Naive B cell (primary cell): ENCODE measurements around the gene TSR3. TPM values are rescaled to one million over a fixed set of nuclear protein-coding genes. Genes with fewer than 3 reads are reported as not detected.

Experiments used
- ATAC-seq, 2 donors: fragments of 150-1000 bp; cut with Tn5 transposase; 2 replicates each; pipeline ENCODE4 v1.10.0; 2021; ENCODE audit warnings: low read depth in 2 of 2, mild to moderate bottlenecking in 2 of 2, moderate library complexity in 2 of 2
- DNase-seq: peaks from one replicate; pipeline ENCODE4 v3.0.0; 2022
- H3K27ac Mint-ChIP-seq, 6 donors: one replicate each; pipeline ENCODE4 v1.8.0; 2020 to 2022; ENCODE audit warnings: mild to moderate bottlenecking in 6 of 6, mixed read lengths in 6 of 6, moderate library complexity in 5 of 6, inconsistent platforms in 2 of 6
- H3K27me3 Mint-ChIP-seq, 3 donors: one replicate each; pipeline ENCODE4 v1.8.0; 2021 to 2022; ENCODE audit warnings: mixed read lengths in 3 of 3, mild to moderate bottlenecking in 1 of 3
- H3K36me3 Mint-ChIP-seq, 2 donors: one replicate each; pipeline ENCODE4 v1.8.0; 2020 to 2022; ENCODE audit warnings: mixed read lengths in 2 of 2, inconsistent platforms in 1 of 2, mild to moderate bottlenecking in 1 of 2
- H3K4me1 Mint-ChIP-seq, 3 donors: one replicate each; pipeline ENCODE4 v1.8.0; 2020 to 2022; ENCODE audit warnings: mixed read lengths in 3 of 3, inconsistent platforms in 1 of 3, mild to moderate bottlenecking in 1 of 3, moderate library complexity in 1 of 3
- H3K4me3 Mint-ChIP-seq, 8 donors: one replicate each; pipeline ENCODE4 v1.8.0; 2020 to 2022; ENCODE audit warnings: mild to moderate bottlenecking in 8 of 8, mixed read lengths in 8 of 8, moderate library complexity in 8 of 8, inconsistent platforms in 2 of 8
- H3K9me3 Mint-ChIP-seq, 7 donors: one replicate each; pipeline ENCODE4 v1.8.0; 2020 to 2022; ENCODE audit warnings: mixed read lengths in 7 of 7, mild to moderate bottlenecking in 5 of 7, inconsistent platforms in 2 of 7, moderate library complexity in 1 of 7
- polyA plus RNA-seq, 6 donors: library from polyadenylated mRNA; unstranded; fragments of 300-500 nt; fragmentation: Illumina TruSeq; gene quantifications; one replicate each; pipeline ENCODE4 v1.2.3, GENCODE V29; 2021; ENCODE audit warnings: low read depth in 6 of 6

TSR3 gene
- polyA plus RNA-seq, 6 donors from 2014 or later: 87.9 to 103 (median 99.1) TPM

DNA sequence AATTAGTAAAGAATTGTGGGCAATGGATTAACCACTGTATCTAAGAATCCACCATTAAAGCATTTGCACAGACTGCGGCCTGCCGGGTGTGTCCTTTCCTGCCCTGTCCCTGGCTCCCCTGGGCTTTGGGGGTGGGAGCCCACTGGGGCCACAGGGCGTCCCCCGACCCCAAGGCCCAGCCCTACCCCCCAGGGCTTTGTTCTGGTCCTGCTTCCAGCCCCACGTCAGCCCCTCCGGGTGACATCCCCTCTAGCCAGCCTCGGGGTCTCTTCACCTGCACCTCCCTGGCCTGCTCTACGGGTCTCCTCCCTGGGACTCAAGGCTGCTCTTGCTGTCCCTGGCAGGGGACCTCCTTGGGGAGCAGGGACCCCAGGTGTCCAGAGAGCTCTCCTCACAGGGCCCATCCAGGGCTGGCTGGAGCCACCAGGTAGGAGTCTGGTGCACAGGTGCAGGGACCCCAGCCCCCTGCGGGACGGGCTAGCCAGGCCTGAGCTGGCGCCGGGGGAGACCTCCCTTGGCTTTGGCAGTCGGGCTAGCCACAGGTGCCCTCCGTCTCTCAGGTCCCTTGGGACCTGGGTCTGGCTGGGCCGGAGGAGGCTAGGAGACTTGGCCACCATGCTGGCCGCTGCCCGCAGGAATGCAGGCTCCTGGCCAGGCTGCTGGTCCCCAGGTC lies 24.6 kb downstream of the TSR3 start:
- peaks cover 0 to under 1% (median 0%) of the 10 kb centered on the region in 3 donors for H3K27me3 Mint-ChIP-seq
- H3K27ac Mint-ChIP-seq: peak overlapping the region in 1 of 6 donors; percentile 85
- no peak for ATAC-seq
- H3K4me3 Mint-ChIP-seq: peak overlapping the region in 1 of 8 donors; percentile 18
- no peak for DNase-seq
- peaks cover 6 to 14% (median 11%) of the 10 kb centered on the region in 3 donors for H3K4me1 Mint-ChIP-seq
- peaks cover 0 to 4% of the 10 kb centered on the region in 2 donors for H3K36me3 Mint-ChIP-seq
- H3K9me3 Mint-ChIP-seq: peaks cover 0 to 2% (median 0%) of the 10 kb centered on the region in 7 donors

DNA sequence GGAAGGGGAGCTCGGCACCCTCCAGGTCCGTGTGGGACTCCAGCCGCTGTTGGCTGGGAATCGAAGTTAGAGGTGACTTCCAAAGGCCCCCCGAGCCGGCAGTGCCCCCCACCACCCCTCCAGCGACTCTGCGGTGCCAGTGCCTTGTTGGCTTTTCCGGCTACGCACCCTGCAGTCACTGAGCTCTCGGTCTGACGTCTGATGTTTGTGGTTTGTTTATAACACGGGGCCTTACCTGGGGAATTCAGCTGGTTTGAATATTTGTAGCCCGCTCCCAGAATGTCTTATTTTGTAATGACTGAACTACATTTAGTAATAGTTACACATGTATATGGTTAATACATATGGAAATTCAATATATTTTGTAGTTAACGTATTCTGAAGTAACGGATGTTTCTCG lies 25.3 kb downstream of the TSR3 start:
- Mint-ChIP-seq H3K4me3 (peak overlapping the region in 1 of 8 donors; percentile 18), H3K27ac (peak overlapping the region in 3 of 6 donors; percentile 6 to 85 (median 63)), H3K36me3 (peaks cover 0 to 4% of the 10 kb centered on the region in 2 donors), H3K9me3 (peaks cover 0 to 2% (median 0%) of the 10 kb centered on the region in 7 donors), H3K4me1 (peaks cover 0 to 7% (median 4%) of the 10 kb centered on the region in 3 donors), H3K27me3 (no peaks in the 10 kb centered on the region)
- no peak for DNase-seq
- peak; percentile 25 to 55 for ATAC-seq

DNA sequence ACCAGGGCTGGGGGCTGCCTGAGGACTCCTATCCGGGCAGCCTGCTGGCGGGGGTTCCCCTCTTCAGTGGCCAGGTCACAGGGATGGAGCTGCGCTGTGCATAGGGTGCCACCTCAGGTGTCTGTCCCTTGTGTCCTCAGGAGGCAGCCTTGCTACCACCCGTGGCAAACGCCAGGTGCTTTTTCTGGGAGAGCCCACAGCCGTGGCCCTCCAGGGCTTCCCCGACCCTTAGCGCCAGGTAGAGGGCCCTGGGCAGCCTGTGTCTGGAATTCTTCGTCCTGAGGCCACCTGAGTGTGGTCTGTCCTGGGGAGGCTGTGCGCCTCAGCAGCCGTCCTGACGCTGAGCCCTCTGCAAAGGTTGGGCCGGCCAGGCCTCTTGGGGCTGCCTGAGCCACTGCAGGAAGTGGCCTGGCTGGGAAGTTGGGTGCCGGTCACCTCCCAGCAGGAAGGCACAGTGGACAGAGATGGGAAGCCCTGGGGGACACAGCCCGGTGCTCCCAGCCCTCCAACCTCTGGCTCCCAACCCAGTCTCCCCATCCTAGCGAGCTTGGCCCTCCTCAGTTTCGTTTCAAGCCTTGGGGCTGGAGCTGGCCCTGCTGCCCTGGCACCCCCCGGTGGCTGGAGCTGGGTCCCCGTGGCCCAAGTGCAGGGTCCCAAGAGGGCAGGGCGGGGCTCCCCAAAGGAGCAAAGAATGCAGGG lies 25.9 kb downstream of the TSR3 start:
- no peak overlapping the region for H3K27ac Mint-ChIP-seq
- peaks cover 0 to 2% (median 0%) of the 10 kb centered on the region in 7 donors for H3K9me3 Mint-ChIP-seq
- ATAC-seq: peak in 1 of 2 donors; percentile 17

DNA sequence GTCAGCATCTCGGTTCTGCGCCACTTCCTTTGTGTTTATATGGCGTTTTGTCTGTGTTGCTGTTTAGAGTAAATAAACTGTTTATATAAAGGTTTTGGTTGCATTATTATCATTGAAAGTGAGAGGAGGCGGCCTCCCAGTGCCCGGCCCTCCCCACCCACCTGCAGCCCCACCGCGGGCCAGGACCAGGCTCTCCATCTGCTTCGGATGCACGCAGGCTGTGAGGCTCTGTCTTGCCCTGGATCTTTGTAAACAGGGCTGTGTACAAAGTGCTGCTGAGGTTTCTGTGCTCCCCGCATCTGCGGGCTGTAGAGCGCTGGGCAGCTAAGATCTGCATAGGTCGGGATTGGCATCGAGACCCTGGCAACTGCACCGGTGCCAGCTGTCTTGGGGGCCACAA lies 26.4 kb downstream of the TSR3 start:
- no peak overlapping the region for H3K4me3 Mint-ChIP-seq
- H3K36me3 Mint-ChIP-seq: peaks cover 0 to 4% of the 10 kb centered on the region in 2 donors
- no peak overlapping the region for H3K27ac Mint-ChIP-seq
- H3K4me1 Mint-ChIP-seq: peaks cover 0 to 3% (median 0%) of the 10 kb centered on the region in 3 donors
- ATAC-seq (no peak), DNase-seq (no peak)
- H3K27me3 Mint-ChIP-seq: no peaks in the 10 kb centered on the region
- H3K9me3 Mint-ChIP-seq: peaks cover 0 to 2% (median 0%) of the 10 kb centered on the region in 7 donors

More for the DNA sequence above, 25.9 kb downstream of the TSR3 start:
- H3K27me3 Mint-ChIP-seq: no peaks in the 10 kb centered on the region
- peaks cover 0 to 4% of the 10 kb centered on the region in 2 donors for H3K36me3 Mint-ChIP-seq
- no peak overlapping the region for H3K4me3 Mint-ChIP-seq
- DNase-seq: no peak
- H3K4me1 Mint-ChIP-seq: peaks cover 0 to 3% (median 0%) of the 10 kb centered on the region in 3 donors

DNA sequence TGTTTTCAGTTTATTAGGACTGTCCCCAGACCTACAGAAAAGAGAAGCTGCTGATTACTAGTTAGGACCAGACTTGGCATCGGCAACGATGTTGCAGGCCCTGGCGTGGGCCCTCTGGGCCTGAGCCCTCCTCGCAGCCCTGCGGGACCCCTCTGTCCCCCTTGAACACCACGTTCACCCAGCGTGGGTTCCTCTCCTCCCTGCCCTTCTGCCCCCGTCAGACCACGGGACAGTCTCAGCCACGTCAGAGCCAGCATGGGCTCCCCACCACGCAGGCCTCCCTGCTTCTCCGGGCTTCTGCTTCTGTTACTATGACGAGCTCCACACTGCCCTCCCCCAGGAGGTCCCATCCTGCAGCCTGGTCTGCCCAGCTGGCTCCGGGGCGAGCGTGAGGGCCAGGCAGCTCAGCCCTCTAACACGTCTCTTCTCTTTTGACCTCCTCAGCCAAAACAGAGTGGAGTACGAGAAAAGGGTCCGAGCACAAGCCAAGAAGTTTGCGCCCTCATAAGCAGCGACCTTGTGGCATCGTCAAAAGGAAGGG lies 27.3 kb downstream of the TSR3 start:
- H3K27ac Mint-ChIP-seq: peak overlapping the region in 1 of 6 donors; percentile 67

DNA sequence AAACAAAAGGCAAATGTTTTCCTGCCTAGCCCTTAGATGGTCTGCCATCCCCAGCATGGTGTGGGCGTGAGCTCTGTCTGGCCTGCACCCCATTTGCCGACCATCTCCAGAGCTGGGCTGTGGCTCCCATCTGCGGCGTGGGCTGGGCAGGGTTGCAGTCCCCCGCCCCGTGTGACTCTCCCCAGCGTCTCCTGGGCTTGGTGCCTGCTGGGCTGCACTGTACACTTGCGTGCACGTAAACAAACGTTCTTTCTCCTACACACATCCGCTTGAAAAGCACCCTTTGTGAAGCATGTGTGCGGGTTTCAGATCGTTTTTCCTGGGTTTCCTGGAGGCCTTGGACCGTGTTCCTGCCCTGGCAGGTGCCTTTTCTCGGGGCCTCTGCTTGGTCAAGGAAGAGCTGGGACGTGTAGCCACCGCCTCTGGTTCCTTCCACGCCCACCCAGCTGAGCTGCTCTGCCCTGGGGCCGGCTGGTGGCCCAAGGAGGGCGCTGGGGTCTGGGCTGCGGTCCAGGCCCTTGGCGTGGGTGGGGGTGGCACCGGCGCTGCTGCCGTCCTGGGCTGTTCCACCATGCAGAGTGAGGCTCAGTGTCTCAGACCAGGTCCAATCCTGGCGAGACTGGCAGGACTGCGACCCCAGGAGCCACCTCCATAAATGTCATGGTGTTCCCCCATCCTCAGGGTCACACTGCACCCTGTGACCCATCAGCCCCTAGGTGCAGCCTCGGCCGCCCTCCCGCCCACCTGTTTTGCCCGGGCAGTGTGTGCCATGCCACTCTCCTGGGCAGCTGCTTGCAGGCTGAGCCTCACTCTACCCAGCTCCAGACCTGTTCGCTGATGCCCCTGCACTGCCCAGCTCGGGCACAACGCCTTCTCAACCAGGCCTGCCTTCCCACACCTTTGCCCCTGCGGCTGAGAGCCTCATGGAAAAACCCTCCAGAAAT lies 28.1 kb downstream of the TSR3 start:
- H3K9me3 Mint-ChIP-seq: no peaks in the 10 kb centered on the region
- H3K36me3 Mint-ChIP-seq: peaks cover 1 to 4% of the 10 kb centered on the region in 2 donors
- ATAC-seq: no peak
- H3K27ac Mint-ChIP-seq: peak overlapping the region in 1 of 6 donors; percentile 67
- H3K27me3 Mint-ChIP-seq: no peaks in the 10 kb centered on the region
- H3K4me1 Mint-ChIP-seq: peaks cover 0 to 3% (median under 1%) of the 10 kb centered on the region in 3 donors
- H3K4me3 Mint-ChIP-seq: no peak overlapping the region
- DNase-seq: no peak

More for the DNA sequence above, 27.3 kb downstream of the TSR3 start:
- ATAC-seq (no peak), DNase-seq (no peak)
- no peak overlapping the region for H3K4me3 Mint-ChIP-seq
- H3K27me3 Mint-ChIP-seq: no peaks in the 10 kb centered on the region
- H3K36me3 Mint-ChIP-seq: peaks cover 0 to 4% of the 10 kb centered on the region in 2 donors
- H3K4me1 Mint-ChIP-seq: peaks cover 0 to 3% (median 0%) of the 10 kb centered on the region in 3 donors
- no peaks in the 10 kb centered on the region for H3K9me3 Mint-ChIP-seq

DNA sequence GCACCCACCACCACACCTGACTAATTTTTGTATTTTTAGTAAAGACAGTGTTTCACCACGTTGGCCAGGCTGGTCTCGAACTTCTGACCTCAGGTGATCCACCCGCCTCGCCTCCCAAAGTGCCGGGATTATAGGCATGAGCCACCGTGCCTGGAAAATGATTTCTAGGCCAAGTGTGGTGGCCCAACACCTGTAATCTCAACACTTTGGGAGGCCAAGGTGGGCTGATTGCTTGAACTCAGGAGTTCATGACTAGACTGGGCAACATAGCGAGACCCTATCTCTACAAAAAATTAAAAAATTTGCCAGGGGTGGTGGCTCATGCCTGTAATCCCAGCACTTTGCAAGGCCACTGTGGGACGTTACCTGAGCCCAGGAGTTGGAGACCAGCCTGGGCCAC lies 29.3 kb downstream of the TSR3 start:
- no peaks in the 10 kb centered on the region for H3K27me3 Mint-ChIP-seq
- DNase-seq (no peak), ATAC-seq (no peak)
- no peak overlapping the region for H3K4me3 Mint-ChIP-seq
- H3K27ac Mint-ChIP-seq: no peak overlapping the region
- peaks cover 3 to 9% (median 4%) of the 10 kb centered on the region in 3 donors for H3K4me1 Mint-ChIP-seq
- peaks cover 4 to 8% of the 10 kb centered on the region in 2 donors for H3K36me3 Mint-ChIP-seq
- no peaks in the 10 kb centered on the region for H3K9me3 Mint-ChIP-seq

DNA sequence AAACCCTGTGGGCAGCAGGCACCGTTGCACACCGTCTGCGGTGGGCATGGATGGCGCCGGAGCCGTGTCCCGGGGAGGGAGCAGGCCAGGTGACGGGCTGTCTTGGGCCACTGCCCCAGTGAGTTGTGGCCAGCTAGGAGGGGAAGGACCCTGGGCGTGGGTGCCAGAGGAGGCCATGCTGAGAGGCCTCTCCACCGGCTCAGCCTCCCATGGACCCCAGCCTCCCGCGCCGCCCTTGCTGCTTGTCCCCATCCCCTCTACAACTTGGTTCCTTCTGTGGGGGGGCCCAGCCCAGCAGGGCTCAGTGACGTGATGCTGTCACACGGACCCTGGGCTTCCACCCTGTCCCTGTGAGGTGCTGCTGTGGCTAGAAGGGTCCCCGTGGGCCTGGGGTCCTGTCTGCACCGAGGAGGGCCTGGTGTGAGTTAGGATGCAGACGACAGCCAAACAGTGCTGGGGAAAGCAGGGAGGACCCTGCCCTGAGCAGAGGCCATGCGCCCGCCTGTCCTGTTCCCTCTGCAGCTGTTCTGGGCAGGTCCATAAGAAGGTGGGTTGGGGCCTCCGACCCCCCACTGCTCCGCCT lies 30.9 kb downstream of the TSR3 start:
- H3K4me1 Mint-ChIP-seq: peaks cover 4 to 13% (median 9%) of the 10 kb centered on the region in 3 donors
- no peaks in the 10 kb centered on the region for H3K9me3 Mint-ChIP-seq
- DNase-seq: no peak
- peak overlapping the region in 1 of 6 donors; percentile 88 for H3K27ac Mint-ChIP-seq
- no peak overlapping the region for H3K4me3 Mint-ChIP-seq
- H3K36me3 Mint-ChIP-seq: peaks cover 0 to 8% of the 10 kb centered on the region in 2 donors
- no peaks in the 10 kb centered on the region for H3K27me3 Mint-ChIP-seq
- no peak for ATAC-seq

DNA sequence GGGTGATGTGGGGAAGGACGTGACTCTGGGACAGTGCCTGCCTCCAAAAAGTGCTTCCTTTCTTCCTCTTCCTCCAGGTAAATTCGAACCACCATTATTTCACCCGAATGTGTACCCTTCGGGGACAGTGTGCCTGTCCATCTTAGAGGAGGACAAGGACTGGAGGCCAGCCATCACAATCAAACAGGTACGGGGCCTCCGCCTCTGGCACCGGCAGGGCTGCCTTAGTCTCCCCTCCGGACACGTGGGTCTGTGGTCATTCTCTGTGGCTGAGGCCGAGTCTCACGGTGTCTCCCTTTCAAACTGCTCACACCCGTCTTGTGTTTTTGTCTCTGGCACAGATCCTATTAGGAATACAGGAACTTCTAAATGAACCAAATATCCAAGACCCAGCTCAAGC lies 31.6 kb downstream of the TSR3 start:
- DNase-seq: no peak
- Mint-ChIP-seq H3K4me3 (no peak overlapping the region), H3K36me3 (peaks cover 0 to 8% of the 10 kb centered on the region in 2 donors), H3K9me3 (no peaks in the 10 kb centered on the region), H3K27ac (peak overlapping the region in 1 of 6 donors; percentile 30), H3K27me3 (no peaks in the 10 kb centered on the region), H3K4me1 (peaks cover 4 to 13% (median 9%) of the 10 kb centered on the region in 3 donors)
- no peak for ATAC-seq

DNA sequence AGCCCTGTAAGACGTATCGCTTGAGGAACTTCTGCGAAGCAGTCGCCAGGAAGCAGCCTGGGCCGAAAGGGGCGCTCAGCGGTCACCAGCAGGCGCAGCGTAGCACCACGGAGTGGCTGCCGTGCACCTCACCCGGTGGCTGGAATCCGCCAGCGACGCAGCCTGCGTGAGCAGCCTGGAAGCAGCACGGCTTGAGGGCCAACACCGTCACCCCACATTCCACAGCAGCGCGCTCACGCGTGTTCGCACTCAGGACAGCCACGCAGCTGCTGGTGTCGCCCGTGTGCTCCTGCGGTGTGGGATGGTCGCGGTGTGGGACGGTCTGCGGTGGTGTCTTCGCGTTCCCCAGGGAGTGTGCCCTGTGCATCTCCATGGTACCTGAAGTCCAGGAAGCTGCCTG lies 32.6 kb downstream of the TSR3 start:
- Mint-ChIP-seq H3K36me3 (peaks cover 0 to 8% of the 10 kb centered on the region in 2 donors), H3K9me3 (no peaks in the 10 kb centered on the region), H3K4me1 (peaks cover 7 to 17% (median 9%) of the 10 kb centered on the region in 3 donors), H3K4me3 (no peak overlapping the region), H3K27ac (no peak overlapping the region), H3K27me3 (no peaks in the 10 kb centered on the region)
- no peak for DNase-seq
- ATAC-seq: no peak

DNA sequence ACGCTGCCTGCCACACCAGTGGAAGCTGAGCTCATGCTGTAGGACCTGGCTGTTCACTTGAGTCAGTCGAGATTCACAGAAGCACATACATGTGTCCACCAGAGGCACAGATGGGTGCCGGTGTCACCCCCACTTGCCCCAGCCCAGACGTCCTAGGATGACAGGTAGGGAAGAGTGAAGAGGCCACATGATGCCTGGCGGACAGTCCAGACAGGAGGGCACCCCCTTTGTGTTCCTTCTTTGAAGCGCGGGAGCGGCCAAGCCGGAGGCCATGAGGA lies 33.5 kb downstream of the TSR3 start:
- no peaks in the 10 kb centered on the region for H3K27me3 Mint-ChIP-seq
- peaks cover 0 to 8% of the 10 kb centered on the region in 2 donors for H3K36me3 Mint-ChIP-seq
- H3K9me3 Mint-ChIP-seq: no peaks in the 10 kb centered on the region
- H3K27ac Mint-ChIP-seq: peak overlapping the region in 2 of 6 donors; percentile 85 to 93
- no peak for DNase-seq
- peak overlapping the region in 1 of 8 donors; percentile 9 for H3K4me3 Mint-ChIP-seq
- peaks cover 7 to 16% (median 10%) of the 10 kb centered on the region in 3 donors for H3K4me1 Mint-ChIP-seq
- ATAC-seq: no peak

DNA sequence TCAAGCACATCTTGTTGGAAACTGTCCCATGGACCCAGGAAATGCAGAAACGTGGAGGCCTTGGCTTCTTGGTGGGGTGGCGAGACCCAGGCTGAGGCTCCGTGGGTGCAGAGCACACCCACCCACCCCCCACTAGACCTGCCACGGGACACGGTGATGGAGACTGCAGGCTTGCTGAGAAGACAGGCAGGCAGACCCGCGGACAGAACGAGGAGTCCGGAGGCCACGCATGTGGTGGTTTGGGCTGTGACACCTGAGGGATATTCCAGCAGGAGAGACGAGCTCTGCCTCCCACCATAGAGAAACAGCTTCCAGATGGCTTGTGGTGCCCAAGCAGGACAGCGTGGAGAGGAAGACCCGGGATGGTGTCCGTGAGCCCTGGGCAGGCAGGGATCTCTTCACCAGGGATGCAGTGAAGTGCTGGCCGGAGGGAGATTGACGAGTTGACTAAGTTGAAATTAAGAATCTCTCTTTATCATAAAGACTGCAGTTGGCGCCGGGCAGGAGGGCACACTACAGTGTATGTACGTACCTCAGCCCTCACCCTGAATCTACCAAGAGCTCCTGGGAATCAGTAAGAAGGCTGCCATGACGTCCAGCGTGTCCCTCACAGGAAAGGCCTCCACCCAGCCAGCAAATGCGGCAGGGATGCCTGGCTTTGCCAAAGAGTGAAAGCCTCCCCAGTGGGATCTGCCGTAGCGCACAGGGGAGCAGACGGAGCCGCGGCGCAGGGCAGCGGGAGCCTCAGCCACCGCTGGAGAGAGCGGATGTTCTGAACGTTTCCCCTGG lies 34.0 kb downstream of the TSR3 start:
- DNase-seq: no peak
- H3K27me3 Mint-ChIP-seq: no peaks in the 10 kb centered on the region
- H3K4me1 Mint-ChIP-seq: peaks cover 12 to 21% (median 15%) of the 10 kb centered on the region in 3 donors
- peak overlapping the region in 2 of 6 donors; percentile 74 to 85 for H3K27ac Mint-ChIP-seq
- peak overlapping the region in 1 of 8 donors; percentile 9 for H3K4me3 Mint-ChIP-seq
- H3K9me3 Mint-ChIP-seq: no peaks in the 10 kb centered on the region
- H3K36me3 Mint-ChIP-seq: peaks cover 0 to 8% of the 10 kb centered on the region in 2 donors
- no peak for ATAC-seq
